H9 (cell line): ENCODE data around the gene RAB31. TPM values are rescaled to one million over a fixed set of nuclear protein-coding genes. Genes with fewer than 3 reads are reported as not detected.

Source experiments
- DNase-seq: peaks from one replicate; pipeline ENCODE4 v3.0.0-alpha.2; 2017
- H2AFZ ChIP-seq: one replicate; pipeline ENCODE4 v1.6.1; 2013; ENCODE audit warnings: mild to moderate bottlenecking, low read length, control low read depth, moderate library complexity
- H2AK5ac ChIP-seq: 2 replicates; pipeline ENCODE4 v1.6.1; 2013; ENCODE audit warnings: low read length, control low read depth, mixed read lengths; ENCODE audit not compliant: insufficient read length
- H2BK120ac ChIP-seq: one replicate; pipeline ENCODE4 v1.6.1; 2013; ENCODE audit warnings: low read depth, mild to moderate bottlenecking, low read length, control low read depth, inconsistent platforms; ENCODE audit not compliant: poor library complexity, severe bottlenecking
- H2BK12ac ChIP-seq: 2 replicates; pipeline ENCODE4 v1.6.1; 2013; ENCODE audit warnings: low read length, control low read depth, mixed read lengths, low read depth; ENCODE audit not compliant: insufficient read length
- H2BK15ac ChIP-seq: 2 replicates; pipeline ENCODE4 v1.6.1; 2013; ENCODE audit warnings: low read depth, low read length, control low read depth
- H2BK20ac ChIP-seq: one replicate; pipeline ENCODE4 v1.6.1; 2013; ENCODE audit warnings: low read depth, mild to moderate bottlenecking, low read length, control low read depth, inconsistent platforms; ENCODE audit not compliant: poor library complexity, severe bottlenecking
- H2BK5ac ChIP-seq: 2 replicates; pipeline ENCODE4 v1.6.1; 2013; ENCODE audit warnings: low read length, control low read depth, mixed read lengths; ENCODE audit not compliant: insufficient read length
- H3K14ac ChIP-seq: 2 replicates; pipeline ENCODE4 v1.6.1; 2013; ENCODE audit warnings: low read length, control low read depth; ENCODE audit not compliant: insufficient read depth
- H3K18ac ChIP-seq: 2 replicates; pipeline ENCODE4 v1.6.1; 2013; ENCODE audit warnings: low read depth, mild to moderate bottlenecking, mixed read lengths, low read length, control low read depth; ENCODE audit not compliant: insufficient read length
- H3K23ac ChIP-seq: 2 replicates; pipeline ENCODE4 v1.6.1; 2013; ENCODE audit warnings: low read length, control low read depth, mixed read lengths, low read depth; ENCODE audit not compliant: insufficient read length
- H3K23me2 ChIP-seq: 2 replicates; pipeline ENCODE4 v1.6.1; 2013; ENCODE audit warnings: low read depth, mild to moderate bottlenecking, mixed read lengths, low read length, control low read depth; ENCODE audit not compliant: insufficient read length, poor library complexity, severe bottlenecking
- H3K27ac ChIP-seq: 2 replicates; pipeline ENCODE4 v1.5.1; 2013; ENCODE audit warnings: low read length, control low read depth, mixed read lengths, low read depth; ENCODE audit not compliant: insufficient read length
- H3K27me3 ChIP-seq: 2 replicates; pipeline ENCODE4 v1.6.1; 2013; ENCODE audit warnings: low read length, control low read depth, inconsistent platforms; ENCODE audit not compliant: insufficient read depth
- H3K4ac ChIP-seq: 2 replicates; pipeline ENCODE4 v1.6.1; 2013; ENCODE audit warnings: low read depth, mild to moderate bottlenecking, control low read depth, inconsistent platforms, low read length, moderate library complexity
- H3K4me1 ChIP-seq: 2 replicates; pipeline ENCODE4 v1.6.1; 2013; ENCODE audit warnings: low read length, control low read depth, inconsistent platforms; ENCODE audit not compliant: insufficient read depth
- H3K4me2 ChIP-seq: 2 replicates; pipeline ENCODE4 v1.6.1; 2013; ENCODE audit warnings: low read length, control low read depth, mixed read lengths; ENCODE audit not compliant: insufficient read length, insufficient read depth
- H3K56ac ChIP-seq: 2 replicates; pipeline ENCODE4 v1.6.1; 2013; ENCODE audit warnings: low read depth, mild to moderate bottlenecking, mixed read lengths, low read length, control low read depth; ENCODE audit not compliant: insufficient read length
- H3K79me1 ChIP-seq: 2 replicates; pipeline ENCODE4 v1.6.1; 2013; ENCODE audit warnings: low read depth, mild to moderate bottlenecking, moderate library complexity, low read length, control low read depth, inconsistent platforms; ENCODE audit not compliant: insufficient read depth, poor library complexity, severe bottlenecking
- H3K79me2 ChIP-seq: 2 replicates; pipeline ENCODE4 v1.6.1; 2013; ENCODE audit warnings: low read length, control low read depth, inconsistent platforms; ENCODE audit not compliant: insufficient read depth
- H3K9ac ChIP-seq: 2 replicates; pipeline ENCODE4 v1.6.1; 2013; ENCODE audit warnings: low read length, control low read depth, mixed read lengths; ENCODE audit not compliant: insufficient read length; ENCODE audit errors: extremely low read depth
- H3K9me3 ChIP-seq: one replicate; pipeline ENCODE4 v1.6.1; 2013; ENCODE audit warnings: low read depth, low read length, inconsistent platforms; ENCODE audit not compliant: control insufficient read depth
- H3T11ph ChIP-seq: one replicate; pipeline ENCODE4 v1.6.1; 2013; ENCODE audit warnings: mild to moderate bottlenecking, low read length, control low read depth, inconsistent platforms
- H4K20me1 ChIP-seq: one replicate; pipeline ENCODE4 v1.6.1; 2013; ENCODE audit not compliant: control insufficient read depth, insufficient read length, insufficient read depth
- H4K5ac ChIP-seq: 2 replicates; pipeline ENCODE4 v1.6.1; 2013; ENCODE audit warnings: low read depth, mild to moderate bottlenecking, mixed read lengths, low read length, control low read depth; ENCODE audit not compliant: insufficient read length
- H4K8ac ChIP-seq: replicated peaks from 2 replicates; pipeline ENCODE4 v1.6.1; 2013; ENCODE audit warnings: low read length, control low read depth, mixed read lengths, low read depth; ENCODE audit not compliant: insufficient read length
- H4K91ac ChIP-seq: 2 replicates; pipeline ENCODE4 v1.6.1; 2013; ENCODE audit warnings: low read depth, mild to moderate bottlenecking, moderate library complexity, mixed read lengths, low read length, control low read depth; ENCODE audit not compliant: insufficient read length
- H3K27ac Mint-ChIP-seq, 3 experiments: 2 replicates in 2 of 3; 3 replicates in 1 of 3; pipeline ENCODE4 v1.8.0; 2020 to 2021; ENCODE audit warnings: mixed read lengths in 3 of 3, mild to moderate bottlenecking in 1 of 3, moderate library complexity in 1 of 3
- H3K27me3 Mint-ChIP-seq: 2 replicates; pipeline ENCODE4 v1.8.0; 2021; ENCODE audit warnings: low read depth, mild to moderate bottlenecking, moderate library complexity, mixed read lengths
- H3K36me3 Mint-ChIP-seq, 3 experiments: 2 replicates in 2 of 3; 3 replicates in 1 of 3; pipeline ENCODE4 v1.8.0; 2020 to 2021; ENCODE audit warnings: low read depth in 3 of 3, mixed read lengths in 3 of 3; ENCODE audit not compliant: insufficient read depth in 1 of 3
- H3K4me1 Mint-ChIP-seq, 2 experiments: 2 replicates each; pipeline ENCODE4 v1.8.0; 2020; ENCODE audit warnings: mixed read lengths in 2 of 2
- H3K4me3 Mint-ChIP-seq, 2 experiments: 2 replicates in 1 of 2; 3 replicates in 1 of 2; pipeline ENCODE4 v1.8.0; 2020 to 2021; ENCODE audit warnings: mild to moderate bottlenecking in 2 of 2, mixed read lengths in 2 of 2, moderate library complexity in 1 of 2
- H3K9me3 Mint-ChIP-seq, 2 experiments: 2 replicates in 1 of 2; 3 replicates in 1 of 2; pipeline ENCODE4 v1.8.0; 2020; ENCODE audit warnings: mild to moderate bottlenecking in 2 of 2, mixed read lengths in 2 of 2, moderate library complexity in 1 of 2
- WGBS: extraction: QIAGEN DNeasy Blood & Tissue Kit; methylation state at CpG from one replicate; pipeline ENCODE4 v1.1.7; 2013; ENCODE audit warnings: missing lambda C conversion rate, low lambda C conversion rate, mixed read lengths; ENCODE audit not compliant: insufficient read length; ENCODE audit errors: extremely low coverage; 5-methylcytosine and 5-hydroxymethylcytosine counted together
- total RNA-seq: library from RNA; stranded (reverse); gene quantifications from 2 replicates; pipeline ENCODE4 v1.2.1, GENCODE V29; 2021
- TF ChIP-seq, protein P1 (sequence below): fragments of 200-600 bp; sonication (generic); conservative IDR thresholded peaks from 3 replicates; pipeline ENCODE4 v1.8.0; 2021; ENCODE audit warnings: antibody characterized with exemption, mild to moderate bottlenecking

Gene RAB31
- total RNA-seq, 1 experiment from 2014 or later: 22.4 TPM

GRCh38 chr18:9863282-9863681 is 155.2 kb downstream of the RAB31 start:
- no peak overlapping the region for H3K23ac ChIP-seq
- H3K4me2 ChIP-seq: no peak overlapping the region
- no peak for DNase-seq
- H3K23me2 ChIP-seq: no peaks in the 10 kb centered on the region
- no CpG with 5 or more reads among the region's 2 CpGs for WGBS
- H2BK20ac ChIP-seq: no peak overlapping the region
- H3K79me1 ChIP-seq: no peaks in the 10 kb centered on the region
- Mint-ChIP-seq H3K27me3 (peaks cover 2% of the 10 kb centered on the region; the same call in 1 of the 2 replicates), H3K4me1 (no peaks in the 10 kb centered on the region; a peak in 1 of 4 replicates), H3K36me3 (peaks cover 11 to 24% (median 12%) of the 10 kb centered on the region in 3 experiments), H3K27ac (no peak overlapping the region; a peak in 1 of 7 replicates), H3K4me3 (no peak overlapping the region), H3K9me3 (peaks cover 22 to 24% of the 10 kb centered on the region in 2 experiments)
- no peak overlapping the region for H3K56ac ChIP-seq
- H3K4me1 ChIP-seq: no peaks in the 10 kb centered on the region
- no peak overlapping the region for H3T11ph ChIP-seq
- TF ChIP-seq, protein P1, sequence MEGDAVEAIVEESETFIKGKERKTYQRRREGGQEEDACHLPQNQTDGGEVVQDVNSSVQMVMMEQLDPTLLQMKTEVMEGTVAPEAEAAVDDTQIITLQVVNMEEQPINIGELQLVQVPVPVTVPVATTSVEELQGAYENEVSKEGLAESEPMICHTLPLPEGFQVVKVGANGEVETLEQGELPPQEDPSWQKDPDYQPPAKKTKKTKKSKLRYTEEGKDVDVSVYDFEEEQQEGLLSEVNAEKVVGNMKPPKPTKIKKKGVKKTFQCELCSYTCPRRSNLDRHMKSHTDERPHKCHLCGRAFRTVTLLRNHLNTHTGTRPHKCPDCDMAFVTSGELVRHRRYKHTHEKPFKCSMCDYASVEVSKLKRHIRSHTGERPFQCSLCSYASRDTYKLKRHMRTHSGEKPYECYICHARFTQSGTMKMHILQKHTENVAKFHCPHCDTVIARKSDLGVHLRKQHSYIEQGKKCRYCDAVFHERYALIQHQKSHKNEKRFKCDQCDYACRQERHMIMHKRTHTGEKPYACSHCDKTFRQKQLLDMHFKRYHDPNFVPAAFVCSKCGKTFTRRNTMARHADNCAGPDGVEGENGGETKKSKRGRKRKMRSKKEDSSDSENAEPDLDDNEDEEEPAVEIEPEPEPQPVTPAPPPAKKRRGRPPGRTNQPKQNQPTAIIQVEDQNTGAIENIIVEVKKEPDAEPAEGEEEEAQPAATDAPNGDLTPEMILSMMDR: no peak
- no peak overlapping the region for H4K91ac ChIP-seq
- H2AK5ac ChIP-seq: no peak overlapping the region
- no peaks in the 10 kb centered on the region for H4K20me1 ChIP-seq
- H3K9me3 ChIP-seq: no peaks in the 10 kb centered on the region
- no peaks in the 10 kb centered on the region for H3K27me3 ChIP-seq
- no peak overlapping the region for H3K27ac ChIP-seq
- H3K79me2 ChIP-seq: no peaks in the 10 kb centered on the region
- H3K18ac ChIP-seq: no peak overlapping the region
- H2BK5ac ChIP-seq: no peak overlapping the region
- no peak overlapping the region for H2BK12ac ChIP-seq
- H2BK15ac ChIP-seq: no peak overlapping the region
- H3K9ac ChIP-seq: no peak overlapping the region
- H4K5ac ChIP-seq: no peak overlapping the region
- no peak overlapping the region for H3K14ac ChIP-seq
- no peak overlapping the region for H4K8ac ChIP-seq
- H2AFZ ChIP-seq: no peak overlapping the region
- H2BK120ac ChIP-seq: no peak overlapping the region
- no peak overlapping the region for H3K4ac ChIP-seq
